Hematopoietic multipotent progenitor cell treated with erythropoietin and hydrocortisone succinate and interleukin-3 and kit ligand, for 6 days (in vitro differentiated cells): ENCODE data around the gene CHST7.

Experiments
- DNase-seq: peaks from one replicate; pipeline ENCODE4 v3.0.0-alpha.2; 2015

CHST7 gene

DNA sequence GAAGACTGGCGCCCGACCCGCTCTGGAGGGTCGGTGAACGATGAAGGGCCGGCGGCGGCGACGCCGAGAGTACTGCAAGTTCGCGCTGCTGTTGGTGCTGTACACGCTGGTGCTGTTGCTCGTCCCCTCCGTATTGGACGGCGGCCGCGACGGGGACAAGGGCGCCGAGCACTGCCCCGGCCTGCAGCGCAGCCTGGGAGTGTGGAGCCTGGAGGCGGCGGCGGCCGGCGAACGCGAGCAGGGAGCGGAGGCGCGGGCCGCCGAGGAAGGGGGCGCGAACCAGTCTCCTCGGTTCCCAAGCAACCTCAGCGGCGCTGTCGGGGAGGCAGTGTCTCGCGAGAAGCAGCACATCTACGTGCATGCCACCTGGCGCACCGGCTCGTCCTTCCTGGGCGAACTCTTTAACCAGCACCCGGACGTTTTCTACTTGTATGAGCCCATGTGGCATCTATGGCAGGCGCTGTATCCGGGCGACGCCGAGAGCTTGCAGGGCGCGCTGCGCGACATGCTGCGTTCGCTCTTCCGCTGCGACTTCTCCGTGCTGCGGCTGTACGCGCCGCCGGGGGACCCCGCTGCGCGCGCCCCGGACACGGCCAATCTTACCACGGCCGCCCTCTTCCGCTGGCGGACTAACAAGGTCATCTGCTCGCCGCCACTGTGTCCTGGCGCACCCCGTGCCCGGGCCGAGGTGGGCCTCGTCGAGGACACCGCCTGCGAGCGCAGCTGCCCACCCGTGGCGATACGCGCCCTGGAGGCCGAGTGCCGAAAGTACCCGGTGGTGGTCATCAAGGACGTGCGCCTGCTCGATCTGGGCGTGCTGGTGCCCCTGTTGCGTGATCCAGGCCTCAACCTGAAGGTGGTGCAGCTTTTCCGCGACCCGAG is 568 bp downstream of the CHST7 start:
- DNase-seq = peak; percentile 44

DNA sequence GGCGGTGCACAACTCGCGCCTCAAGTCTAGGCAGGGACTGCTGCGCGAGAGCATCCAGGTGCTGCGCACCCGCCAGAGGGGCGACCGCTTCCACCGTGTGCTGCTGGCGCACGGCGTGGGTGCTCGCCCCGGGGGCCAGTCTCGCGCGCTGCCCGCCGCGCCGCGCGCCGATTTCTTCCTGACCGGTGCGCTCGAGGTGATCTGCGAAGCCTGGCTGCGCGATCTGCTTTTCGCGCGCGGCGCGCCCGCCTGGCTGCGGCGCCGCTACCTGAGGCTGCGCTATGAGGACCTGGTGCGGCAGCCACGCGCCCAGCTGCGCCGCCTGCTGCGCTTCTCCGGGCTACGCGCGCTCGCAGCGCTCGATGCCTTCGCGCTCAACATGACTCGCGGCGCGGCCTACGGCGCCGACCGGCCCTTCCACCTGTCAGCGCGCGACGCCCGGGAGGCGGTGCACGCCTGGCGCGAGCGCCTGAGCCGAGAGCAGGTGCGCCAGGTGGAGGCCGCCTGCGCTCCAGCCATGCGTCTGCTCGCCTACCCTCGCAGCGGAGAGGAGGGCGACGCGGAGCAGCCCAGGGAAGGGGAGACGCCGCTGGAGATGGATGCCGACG is 1.3 kb downstream of the CHST7 start:
- peak; percentile 32 for DNase-seq

DNA sequence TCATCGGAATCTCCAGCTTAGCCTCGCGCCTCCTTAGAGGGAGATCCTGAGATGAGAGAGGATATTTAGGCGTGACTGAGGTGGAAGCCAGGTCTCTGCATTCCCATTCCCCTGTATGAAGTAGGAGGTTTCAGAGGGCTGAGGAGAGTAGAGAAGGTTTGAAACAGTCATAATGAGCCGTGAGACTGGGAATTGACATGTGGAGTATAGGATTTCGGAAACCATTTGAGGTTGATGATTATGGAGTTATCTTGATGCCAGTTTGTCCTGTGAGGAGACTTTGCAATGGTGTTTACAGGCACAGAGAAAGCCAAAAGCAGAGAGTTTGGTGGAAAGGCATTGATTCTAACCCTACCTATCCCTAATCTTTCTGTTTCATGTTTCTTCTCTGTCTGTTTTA is 2.0 kb downstream of the CHST7 start:
- DNase-seq = no peak

GRCh38 chrX:46575991-46576392 is 2.4 kb downstream of the CHST7 start:
- DNase-seq = no peak

- no peak for DNase-seq
Measured at GRCh38 chrX:46576458-46576857, 2.9 kb downstream of the CHST7 start.

GRCh38 chrX:46577221-46578005 is 3.8 kb downstream of the CHST7 start:
- DNase-seq = peak; percentile 4

GRCh38 chrX:46579250-46579649 is 5.7 kb downstream of the CHST7 start:
- no peak for DNase-seq

- no peak for DNase-seq
Measured at GRCh38 chrX:46580613-46581012, 7.0 kb downstream of the CHST7 start.

GRCh38 chrX:46582325-46582724 is 8.8 kb downstream of the CHST7 start:
- no peak for DNase-seq

DNA sequence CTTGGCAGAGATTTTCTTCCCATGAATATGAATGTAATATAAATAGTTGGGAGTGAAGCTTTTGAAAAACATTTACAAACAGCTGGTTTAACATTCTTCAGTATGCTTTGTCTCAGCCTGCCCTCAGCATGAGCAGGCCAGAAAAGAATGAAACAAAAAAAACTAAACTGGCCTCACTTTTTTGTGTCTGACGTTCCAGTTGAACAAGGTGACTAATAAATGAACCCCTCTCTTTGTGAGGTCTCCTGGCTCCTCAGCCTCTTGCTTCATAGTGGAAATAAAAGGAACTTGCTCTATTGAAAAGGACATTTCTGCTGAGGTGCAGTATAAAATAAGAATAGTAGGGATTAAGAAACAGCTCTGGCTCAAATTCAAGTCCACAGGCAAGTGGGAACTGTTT is 9.4 kb downstream of the CHST7 start:
- DNase-seq = no peak

- DNase-seq = no peak
Measured at GRCh38 chrX:46584736-46585135, 11.2 kb downstream of the CHST7 start.

- no peak for DNase-seq
Measured at GRCh38 chrX:46587158-46587557, 13.6 kb downstream of the CHST7 start.

GRCh38 chrX:46587753-46588171 is 14.2 kb downstream of the CHST7 start:
- no peak for DNase-seq

- DNase-seq = peak; percentile 18
Measured at GRCh38 chrX:46588263-46588662, 14.7 kb downstream of the CHST7 start.

DNA sequence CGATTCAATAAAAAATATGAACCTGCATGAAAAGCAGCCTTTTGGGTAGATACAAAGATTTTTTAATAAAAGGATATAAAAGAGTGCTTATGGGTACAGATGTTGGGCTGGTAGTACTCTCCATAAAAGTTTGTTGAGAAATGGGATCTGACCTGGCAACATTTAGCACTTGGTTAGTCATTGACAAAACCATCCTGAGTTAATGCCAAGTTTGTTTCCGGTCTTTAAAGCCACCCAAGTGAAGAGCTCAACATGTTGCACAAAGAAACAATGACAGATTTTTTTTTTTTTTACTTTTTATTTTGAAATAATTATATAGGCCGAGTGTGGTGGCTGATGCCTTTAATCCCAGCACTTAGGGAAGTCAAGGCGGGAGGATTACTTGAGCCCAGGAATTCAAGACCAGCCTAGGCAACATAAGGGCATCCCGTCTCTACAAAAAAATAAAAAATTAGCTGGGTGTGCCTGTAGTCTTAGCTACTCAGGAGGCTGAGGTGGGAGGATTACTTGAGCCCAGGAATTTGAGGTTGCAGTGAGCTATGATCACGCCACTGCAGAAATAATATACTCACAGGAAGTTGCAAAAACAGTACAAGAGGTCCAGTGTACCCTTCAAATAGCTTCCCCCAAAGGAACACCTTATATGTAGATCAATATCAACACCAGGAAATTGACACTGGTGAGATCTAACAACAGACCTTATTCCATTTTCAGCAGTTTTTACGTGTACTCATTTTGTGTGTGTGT is 16.6 kb downstream of the CHST7 start:
- no peak for DNase-seq

- no peak for DNase-seq
Measured at GRCh38 chrX:46595084-46595483, 21.5 kb downstream of the CHST7 start.

DNA sequence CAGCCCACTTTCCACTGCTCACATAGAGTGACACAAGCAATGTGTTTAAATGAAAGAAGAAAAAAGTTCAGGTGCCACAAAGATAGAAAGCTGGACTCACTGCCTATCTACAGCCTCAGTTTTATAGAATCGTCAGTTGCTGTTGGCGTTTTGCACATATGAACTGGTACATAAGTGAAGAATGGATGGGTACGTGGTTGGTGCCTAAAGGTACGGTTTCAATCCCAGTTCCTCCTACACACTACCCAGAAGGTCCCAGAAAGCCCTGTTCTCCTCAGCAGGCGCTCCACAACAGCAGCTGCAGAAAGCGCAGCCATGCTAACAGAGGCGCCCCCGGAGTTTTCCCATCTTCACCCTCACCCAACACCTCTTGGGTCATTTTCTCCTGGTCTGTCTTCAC is 23.6 kb downstream of the CHST7 start:
- DNase-seq = no peak

DNA sequence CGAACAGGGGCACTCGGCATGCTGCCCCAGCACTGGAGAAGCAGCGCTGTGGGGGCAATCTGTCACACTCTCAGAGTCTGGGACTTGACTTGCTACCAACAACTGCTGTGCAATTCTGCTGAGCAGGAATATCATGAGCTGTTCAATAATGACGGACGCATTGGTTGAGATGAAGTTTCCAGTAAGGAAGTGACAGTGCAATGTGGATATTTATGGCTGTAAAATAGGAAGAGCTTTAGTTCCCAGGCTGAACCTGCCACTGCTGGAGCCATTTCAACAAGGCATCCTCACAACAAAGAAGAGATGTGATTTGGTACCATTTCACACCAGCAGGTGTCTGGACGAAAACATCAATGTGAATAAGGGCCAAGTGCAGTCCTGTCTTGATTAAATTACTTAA is 24.2 kb downstream of the CHST7 start:
- no peak for DNase-seq

DNA sequence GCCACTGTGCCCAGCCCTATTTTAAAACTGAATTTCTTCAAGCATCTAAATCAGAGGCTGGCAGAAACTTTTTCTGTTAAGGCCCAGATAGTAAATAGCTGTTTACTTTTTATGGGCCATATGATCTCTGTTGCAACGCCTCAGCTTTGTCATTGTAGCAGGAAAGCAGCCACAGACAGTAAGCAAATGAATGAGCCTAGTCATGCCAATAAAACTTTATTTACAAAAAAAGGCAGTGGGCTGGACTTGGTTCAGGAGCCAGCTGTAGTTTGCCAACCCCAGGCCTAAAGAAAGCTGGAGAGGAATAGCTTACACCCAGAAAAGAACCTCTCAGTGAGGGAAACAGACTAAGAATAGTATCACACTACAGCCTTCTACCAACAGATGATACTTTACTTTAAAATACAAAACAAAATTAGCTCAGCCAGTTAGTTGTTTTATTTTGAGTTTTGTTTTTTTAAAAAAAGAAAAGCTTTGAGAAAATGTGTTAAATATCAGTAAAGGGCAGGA is 25.5 kb downstream of the CHST7 start:
- DNase-seq = no peak

DNA sequence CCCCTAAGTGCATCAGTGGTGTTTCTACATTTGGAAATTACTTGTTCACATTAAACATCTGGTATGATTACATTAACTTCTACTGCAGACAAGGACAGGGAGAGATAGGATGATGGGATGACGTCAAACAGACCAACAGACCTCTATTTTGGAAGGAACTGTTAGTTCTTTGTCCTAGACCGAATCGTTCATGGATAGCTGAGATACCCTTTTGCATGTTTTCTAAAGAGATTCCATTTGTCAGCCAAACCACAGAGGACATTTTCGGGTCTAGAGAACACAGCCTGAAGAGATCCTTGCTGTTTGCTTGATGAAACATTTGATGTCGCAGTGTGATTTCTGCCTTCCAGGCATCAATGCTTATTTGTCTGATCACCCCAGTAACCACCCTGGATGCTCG is 27.7 kb downstream of the CHST7 start:
- DNase-seq = no peak

DNA sequence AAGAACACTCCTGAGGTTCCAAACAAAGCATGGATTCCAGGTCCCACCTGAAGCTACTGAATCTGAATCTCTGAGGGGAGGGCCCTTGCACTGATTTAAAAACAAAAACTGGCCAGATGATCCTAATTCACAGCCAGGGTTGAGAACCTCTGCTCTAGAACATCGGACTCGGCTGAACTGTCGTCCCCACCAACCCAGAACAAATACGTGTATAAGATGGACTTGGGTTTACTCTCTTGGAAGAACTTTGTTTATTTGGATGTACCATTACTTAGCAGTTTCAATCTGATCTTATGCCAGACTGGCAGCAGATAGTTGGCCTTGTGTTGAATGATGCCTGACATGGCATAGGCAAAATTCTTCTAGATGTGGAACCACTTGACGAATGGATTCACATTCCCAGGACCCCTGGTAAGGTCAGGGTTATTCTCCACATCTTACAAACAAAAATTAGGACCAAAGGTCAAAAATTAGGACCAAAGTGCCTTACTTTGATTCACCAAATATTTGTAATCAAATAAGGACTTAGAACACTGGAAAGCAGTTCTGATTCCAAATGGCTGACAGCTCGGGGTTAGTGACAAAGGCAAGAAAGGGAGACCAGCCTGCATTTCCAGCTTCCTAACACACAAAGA is 29.0 kb downstream of the CHST7 start:
- no peak for DNase-seq

GRCh38 chrX:46607916-46608315 is 34.4 kb downstream of the CHST7 start:
- no peak for DNase-seq
